HTR-8/SVneo (cell line): ENCODE measurements around the gene CYP21A2.
"Not testable (repeated sequence)": the region's sequence is repeated elsewhere in the genome, so short reads cannot be mapped to it uniquely, and the experiment has no call there.

Experiments
- DNase-seq: peaks from one replicate; pipeline ENCODE4 v3.0.0; 2011; ENCODE audit warnings: low spot score, mixed read lengths; ENCODE audit not compliant: insufficient read length
- FAIRE-seq: peaks from 2 replicates; lab custom pipeline; 2011; peaks lifted over from hg19 to GRCh38; lab: Jason Lieb, UNC

Gene CYP21A2

DNA sequence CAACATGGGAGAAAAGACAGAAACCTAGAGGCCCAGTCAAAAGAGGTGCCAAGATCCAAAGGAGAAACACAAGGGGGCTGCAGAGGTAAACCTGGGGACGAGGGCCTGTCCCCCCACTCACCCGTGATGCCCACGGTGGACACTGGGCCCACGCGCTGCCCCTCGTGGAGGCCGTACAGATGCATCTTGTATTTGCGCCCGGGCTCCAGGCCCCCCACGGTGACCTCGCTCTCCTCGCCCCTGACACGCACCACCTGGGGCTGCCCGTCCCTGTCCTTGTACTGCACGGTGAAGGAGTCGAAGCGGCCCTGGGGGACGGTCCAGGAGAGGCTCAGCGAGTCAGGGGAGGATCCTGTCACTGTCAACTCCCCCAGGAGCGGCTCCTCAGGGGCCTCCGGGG, 10.9 kb downstream of the CYP21A2 start:
- FAIRE-seq, DNase-seq: not testable (repeated sequence)

DNA sequence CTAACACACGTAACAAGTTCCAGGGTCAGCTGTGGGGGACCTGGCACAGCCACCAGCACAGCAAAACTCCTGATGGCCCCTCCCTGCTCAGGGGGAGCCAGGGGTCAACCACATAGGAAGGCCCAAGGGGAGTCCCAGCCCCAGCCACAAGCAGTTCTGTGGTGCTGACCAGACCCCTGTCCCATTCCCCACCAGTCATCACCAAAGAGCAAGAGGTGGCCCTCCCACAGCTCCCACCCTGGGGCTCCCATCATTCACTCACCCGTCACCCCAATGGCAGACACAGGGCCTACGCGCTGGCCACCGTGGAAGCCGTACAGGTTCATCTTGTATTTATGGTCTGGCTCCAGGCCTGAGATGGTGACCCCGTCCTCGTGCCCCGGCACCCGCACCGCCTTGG, 11.5 kb downstream of the CYP21A2 start:
- DNase-seq, FAIRE-seq: not testable (repeated sequence)

DNA sequence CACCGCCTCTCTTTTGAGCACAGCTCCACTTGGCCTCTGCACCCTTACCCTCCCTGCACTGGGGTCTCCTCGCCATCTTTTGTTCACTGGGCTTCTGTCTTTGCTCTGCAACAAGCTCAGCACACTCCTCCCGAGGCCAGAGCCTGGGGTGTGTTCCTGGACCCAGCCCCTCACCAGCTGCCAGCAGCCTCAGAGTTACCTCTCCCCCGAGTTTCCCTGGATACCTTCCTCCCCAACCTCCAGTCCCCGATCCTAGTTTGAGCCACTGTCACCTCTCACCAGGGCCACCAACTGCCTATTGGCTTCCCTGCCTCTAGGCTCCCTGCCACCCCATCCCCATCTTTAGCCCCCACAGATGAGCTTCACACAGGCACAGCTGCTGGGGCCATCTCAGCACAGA, 12.3 kb downstream of the CYP21A2 start:
- FAIRE-seq: no peak
- DNase-seq: no peak

DNA sequence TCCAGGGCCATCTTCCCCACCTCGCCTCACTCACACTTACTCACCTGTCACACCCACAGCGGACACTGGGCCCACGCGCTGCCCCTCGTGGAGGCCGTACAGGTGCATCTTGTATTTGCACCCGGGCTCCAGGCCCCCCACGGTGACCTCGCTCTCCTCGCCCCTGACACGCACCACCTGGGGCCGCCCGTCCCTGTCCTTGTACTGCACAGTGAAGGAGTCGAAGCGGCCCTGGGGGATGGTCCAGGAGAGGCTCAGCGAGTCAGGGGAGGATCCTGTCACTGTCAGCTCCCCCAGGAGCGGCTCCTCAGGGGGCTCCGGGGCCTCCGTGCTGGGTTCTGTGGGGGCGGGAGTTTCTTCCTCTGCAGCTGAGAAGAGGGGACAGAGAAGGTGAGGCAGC, 14.4 kb downstream of the CYP21A2 start:
- FAIRE-seq, DNase-seq: not testable (repeated sequence)

DNA sequence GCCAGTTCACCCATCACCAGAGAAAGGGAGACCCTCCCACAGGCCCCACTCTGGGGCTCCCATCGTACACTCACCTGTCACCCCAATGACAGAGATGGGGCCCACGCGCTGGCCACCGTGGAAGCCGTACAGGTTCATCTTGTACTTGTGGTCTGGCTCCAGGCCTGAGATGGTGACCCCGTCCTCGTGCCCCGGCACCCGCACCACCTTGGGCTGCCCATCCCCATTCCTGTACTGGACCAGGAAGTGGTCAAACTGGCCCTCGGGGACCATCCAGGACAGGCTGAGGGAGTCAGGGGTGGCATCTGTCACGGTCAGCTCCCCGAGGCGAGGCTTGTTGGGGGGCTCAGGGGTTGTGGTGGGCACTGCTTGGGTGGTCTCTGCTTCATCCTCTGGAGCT, 15.1 kb downstream of the CYP21A2 start:
- FAIRE-seq, DNase-seq: not testable (repeated sequence)

DNA sequence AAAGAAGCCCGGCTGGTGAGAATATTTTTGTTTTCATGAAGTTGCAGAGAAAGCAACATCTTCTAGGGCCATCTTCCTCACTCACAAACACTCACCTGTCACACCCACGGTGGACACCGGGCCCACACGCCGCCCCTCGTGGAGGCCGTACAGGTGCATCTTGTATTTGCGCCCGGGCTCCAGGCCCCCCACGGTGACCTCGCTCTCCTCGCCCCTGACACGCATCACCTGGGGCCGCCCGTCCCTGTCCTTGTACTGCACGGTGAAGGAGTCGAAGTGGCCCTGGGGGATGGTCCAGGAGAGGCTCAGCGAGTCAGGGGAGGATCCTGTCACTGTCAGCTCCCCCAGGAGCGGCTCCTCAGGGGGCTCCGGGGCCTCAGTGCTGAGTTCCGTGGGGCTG, 17.5 kb downstream of the CYP21A2 start:
- DNase-seq, FAIRE-seq: not testable (repeated sequence)

DNA sequence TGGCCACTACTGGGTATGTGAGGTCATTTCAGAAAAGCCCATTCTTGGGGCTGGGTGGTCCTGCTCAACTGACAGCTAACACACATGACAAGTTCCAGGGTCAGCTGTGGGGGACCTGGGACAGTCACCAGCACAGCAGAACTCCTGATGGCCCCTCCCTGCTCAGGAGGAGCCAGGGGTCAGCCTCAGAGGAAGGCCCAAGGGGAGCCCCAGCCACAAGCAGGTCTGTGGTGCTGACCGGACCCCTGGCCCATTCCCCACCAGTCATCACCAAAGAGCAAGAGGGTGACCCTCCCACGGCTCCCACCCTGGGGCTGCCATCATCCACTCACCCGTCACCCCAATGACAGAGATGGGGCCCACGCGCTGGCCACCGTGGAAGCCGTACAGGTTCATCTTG, 18.0 kb downstream of the CYP21A2 start:
- DNase-seq (no peak), FAIRE-seq (no peak)

DNA sequence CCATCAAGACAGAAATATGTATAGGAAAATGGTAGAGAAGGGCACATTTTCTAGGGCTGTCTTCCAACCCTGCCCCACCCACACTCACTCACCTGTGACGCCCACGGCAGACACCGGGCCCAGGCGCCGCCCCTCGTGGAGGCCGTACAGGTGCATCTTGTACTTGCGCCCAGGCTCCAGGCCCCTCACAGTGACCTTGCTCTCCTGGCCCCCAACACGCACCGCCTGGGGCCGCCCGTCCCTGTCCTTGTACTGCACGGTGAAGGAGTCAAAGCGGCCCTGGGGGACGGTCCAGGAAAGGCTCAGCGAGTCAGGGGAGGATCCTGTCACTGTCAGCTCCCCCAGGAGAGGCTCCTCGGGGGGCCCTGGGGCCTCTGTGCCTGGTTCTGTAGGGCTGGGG, 19.8 kb downstream of the CYP21A2 start:
- DNase-seq: no peak
- FAIRE-seq: no peak

DNA sequence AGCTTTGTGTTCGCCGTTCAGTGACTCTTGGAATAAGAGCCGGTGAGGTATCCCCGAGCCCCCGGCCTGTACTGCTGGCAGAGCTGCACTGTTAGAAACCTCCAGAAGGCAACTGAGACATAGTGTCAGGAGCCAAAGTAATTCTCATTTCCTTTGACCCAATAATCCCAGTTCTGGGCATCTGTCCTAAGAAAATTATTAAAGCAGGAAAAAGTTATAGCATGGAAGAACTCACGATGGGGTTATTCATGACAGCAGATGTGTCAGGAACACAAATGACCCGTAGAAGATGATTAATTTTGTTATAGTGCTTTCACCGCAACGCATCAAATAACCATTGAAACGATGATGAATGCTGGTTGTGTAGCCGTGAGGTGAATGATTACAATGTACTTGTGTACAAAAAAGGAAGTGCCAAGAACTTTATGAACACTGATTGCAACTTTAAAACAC, 20.3 kb downstream of the CYP21A2 start:
- FAIRE-seq (no peak), DNase-seq (no peak)

DNA sequence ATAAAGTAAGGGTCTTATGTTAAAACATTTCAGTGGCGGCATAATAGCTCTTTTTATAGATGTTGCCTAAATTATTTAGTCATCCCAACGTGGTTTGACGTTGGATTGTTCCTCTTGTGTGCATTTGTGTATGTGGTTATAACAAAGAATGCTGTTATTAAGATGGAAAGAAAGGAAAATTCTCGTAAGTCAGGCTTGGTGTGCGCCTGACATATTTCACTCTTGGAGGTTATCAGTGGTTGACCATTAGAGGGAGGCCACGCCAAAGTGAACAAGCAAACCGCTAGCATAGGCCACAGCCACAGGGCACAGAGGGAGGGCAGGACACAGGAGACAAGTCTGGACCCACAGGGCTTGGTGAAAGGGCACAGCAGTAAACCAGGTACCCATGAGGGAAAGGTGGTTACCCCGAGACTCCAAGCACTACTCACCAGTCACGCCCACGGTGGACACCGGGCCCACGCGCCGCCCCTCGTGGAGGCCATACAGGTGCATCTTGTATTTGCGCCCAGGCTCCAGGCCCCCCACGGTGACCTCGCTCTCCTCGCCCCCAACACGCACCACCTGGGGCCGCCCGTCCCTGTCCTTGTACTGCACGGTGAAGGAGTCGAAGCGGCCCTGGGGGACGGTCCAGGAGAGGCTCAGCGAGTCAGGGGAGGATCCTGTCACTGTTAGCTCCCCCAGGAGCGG, 22.9 kb downstream of the CYP21A2 start:
- no peak for DNase-seq
- FAIRE-seq: no peak

DNA sequence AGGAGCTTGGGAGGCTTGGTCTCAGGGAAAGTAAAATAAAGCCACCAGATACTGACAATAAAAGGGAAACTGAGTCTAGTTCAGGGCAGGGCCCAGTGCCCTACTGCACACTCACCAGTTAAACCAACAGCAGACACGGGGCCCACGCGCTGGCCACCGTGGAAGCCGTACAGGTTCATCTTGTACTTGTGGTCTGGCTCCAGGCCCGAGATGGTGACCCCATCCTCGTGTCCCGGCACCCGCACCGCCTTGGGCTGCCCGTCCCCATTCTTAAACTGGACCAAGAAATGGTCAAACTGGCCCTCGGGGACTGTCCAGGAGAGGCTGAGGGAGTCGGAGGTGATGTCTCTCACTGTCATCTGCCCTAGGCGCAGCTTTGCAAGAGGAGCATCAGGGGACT, 26.5 kb downstream of the CYP21A2 start:
- DNase-seq (no peak), FAIRE-seq (no peak)

DNA sequence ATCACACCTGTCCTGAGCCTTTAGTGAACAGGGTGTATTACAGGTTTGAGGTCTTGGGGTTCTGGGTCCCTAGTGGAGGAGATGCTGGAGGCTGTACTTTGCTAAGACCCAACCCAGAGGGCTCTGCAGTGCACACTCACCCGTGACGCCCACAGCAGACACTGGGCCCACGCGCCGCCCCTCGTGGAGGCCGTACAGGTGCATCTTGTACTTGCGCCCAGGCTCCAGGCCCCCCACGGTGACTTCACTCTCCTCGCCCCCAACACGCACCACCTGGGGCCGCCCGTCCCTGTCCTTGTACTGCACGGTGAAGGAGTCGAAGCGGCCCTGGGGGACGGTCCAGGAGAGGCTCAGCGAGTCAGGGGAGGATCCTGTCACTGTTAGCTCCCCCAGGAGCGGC, 29.3 kb downstream of the CYP21A2 start:
- not testable (repeated sequence) for DNase-seq, FAIRE-seq

DNA sequence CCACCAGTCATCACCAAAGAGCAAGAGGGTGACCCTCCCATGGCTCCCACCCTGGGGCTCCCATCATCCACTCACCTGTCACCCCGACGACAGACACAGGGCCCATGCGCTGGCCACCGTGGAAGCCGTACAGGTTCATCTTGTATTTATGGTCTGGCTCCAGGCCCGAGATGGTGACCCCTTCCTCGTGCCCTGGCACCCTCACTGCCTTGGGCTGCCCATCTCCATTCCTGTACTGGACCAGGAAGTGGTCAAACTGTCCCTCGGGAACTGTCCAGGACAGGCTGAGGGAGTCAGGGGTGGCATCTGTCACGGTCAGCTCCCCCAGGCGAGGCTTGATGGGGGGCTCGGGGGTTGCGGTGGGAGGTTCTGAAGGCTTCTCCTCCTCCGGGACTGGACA, 30.1 kb downstream of the CYP21A2 start:
- not testable (repeated sequence) for DNase-seq, FAIRE-seq

DNA sequence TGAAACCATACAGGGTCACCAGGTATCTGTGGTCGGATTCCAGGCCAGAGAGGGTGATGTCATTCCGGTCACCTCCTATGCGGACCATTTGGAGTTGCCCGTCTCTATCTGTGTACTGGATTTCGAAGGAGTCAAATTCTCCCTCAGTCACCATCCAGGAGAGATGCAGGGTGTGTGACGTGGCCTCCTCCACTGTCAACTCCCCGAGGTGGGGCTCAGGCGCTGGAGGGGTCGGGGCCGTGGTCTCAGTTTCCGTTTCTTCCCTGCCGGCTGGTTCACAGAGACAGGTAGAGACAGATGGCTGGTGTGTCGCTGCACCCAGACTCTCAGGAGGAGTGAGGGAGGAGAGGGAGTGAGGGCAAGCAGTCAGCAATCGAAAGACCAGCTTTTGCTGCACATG, 30.7 kb downstream of the CYP21A2 start:
- FAIRE-seq (no peak), DNase-seq (no peak)

DNA sequence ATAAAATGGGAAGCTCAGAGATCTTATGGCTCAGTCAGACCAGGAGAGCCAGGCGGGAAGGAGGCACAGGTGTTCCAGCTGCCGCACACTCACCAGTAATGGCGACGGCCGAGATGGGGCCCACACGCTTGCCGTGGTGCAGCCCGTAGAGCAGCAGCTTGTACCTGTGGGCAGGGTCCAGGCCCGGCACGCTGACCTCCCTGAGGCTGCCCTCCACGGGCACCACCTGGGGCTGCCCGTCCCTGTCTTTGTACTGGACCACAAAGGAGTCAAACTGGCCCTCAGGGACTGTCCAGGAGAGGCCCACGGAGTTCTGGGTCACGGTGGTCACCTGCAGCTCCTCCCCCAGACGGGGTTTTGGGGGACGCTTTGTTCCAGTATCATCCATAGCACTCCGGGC, 31.2 kb downstream of the CYP21A2 start:
- no peak for DNase-seq
- no peak for FAIRE-seq

DNA sequence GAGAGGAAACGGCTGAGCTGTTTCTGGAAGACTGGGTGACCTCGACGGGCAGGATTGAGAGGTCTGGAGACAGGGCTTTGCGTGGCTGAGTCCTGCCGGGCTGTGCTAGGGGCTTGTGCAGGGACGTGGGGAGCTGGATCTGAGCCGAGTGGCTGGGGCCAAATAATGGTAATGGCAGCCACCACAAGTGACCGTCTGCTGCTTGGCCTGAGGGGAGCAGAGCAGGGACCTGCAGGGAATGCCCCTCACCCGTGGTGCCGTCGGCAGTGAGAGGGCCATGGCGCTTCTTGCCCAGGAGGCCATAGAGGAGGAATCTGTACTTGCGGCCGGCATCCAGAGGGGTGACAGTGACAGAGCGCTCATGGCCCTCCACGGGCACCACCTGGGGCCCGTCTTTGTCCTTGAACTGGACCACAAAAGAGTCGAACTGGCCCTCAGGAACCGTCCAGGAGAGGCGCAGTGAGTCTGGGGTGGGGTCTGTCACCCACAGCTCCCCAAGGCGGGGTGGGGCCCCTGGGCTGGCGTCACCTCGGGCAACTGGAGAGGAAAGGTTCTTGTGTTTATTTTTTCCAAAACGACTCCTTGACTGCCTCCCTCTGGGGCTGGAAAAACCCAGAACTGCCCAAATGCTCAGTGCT, 31.8 kb downstream of the CYP21A2 start:
- FAIRE-seq: no peak

DNA sequence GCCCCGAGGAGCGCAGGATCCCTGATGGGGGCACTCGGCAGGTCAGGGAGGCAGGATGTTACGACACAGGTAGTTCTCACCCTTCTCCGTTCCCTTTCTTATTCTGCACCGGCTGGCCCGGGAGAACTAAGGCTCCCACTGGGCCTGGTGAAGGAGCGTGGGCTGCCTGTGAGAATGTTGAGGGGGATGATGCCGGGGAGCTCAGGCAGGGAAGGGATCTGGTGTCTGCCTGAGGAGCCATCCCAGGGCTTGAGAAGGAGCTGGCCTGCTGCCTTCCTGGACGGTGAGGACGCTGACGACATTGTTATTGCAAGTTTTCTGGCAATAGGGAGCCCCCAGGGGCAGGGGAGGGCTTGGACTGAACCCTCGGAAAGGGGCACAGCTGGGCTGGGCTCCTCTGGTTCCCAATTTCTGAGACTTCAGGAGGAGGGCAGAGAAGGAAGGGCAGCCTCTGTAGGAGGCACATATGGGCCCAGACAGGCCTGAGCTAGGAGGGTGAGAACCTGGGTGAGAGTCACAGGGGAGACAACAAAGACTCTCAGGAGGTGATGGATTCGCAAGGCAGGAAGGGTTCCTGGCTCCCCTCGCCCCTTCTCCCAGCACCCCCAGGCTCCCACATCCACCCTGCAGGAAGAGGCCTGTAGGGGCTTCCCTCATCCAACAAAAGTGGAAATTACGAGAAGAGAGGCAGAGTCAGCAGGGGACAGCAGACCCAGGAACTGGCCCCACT, 32.8 kb downstream of the CYP21A2 start:
- FAIRE-seq (no peak), DNase-seq (no peak)

More for the DNA sequence above, 31.8 kb downstream of the CYP21A2 start:
- no peak for DNase-seq

DNA sequence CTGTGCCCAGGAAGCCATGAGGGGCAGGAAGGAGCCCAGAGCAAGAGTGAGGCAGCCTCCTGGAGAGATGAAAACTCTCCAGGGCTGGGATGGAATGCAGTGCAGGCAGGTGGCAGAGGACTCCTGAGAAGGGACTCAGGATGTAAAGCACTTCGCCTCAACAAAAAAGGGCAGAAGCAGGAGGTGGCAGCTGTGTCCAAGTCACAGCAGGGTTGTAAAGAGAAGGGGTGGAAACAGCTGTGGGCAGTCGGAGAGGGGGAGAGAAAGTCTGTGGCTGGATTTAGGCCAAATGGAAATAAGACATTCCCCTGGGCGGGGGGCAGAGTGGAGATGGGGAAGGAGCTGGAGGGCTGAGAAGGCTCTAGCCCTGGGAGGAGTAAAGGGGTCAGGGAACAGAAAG, 34.9 kb downstream of the CYP21A2 start:
- FAIRE-seq (no peak), DNase-seq (no peak)

DNA sequence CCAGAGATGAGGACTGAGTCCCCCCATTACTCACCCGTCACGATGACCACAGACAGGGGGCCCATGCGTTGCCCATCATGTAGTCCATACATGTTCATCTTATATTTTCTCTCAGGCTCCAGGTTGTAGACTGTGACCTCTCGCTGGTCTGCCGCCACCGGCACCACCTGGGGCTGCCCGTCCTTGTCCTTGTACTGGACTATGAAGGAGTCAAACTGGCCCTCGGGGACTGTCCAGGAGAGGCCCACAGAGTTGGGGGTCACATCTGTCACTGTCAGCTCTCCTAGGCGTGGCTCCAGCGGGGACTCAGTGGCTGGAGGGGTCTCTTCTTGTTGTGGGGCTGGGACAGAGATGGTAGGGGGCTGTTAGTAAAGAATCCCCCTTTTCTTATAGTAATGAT, 35.4 kb downstream of the CYP21A2 start:
- DNase-seq (no peak), FAIRE-seq (no peak)

DNA sequence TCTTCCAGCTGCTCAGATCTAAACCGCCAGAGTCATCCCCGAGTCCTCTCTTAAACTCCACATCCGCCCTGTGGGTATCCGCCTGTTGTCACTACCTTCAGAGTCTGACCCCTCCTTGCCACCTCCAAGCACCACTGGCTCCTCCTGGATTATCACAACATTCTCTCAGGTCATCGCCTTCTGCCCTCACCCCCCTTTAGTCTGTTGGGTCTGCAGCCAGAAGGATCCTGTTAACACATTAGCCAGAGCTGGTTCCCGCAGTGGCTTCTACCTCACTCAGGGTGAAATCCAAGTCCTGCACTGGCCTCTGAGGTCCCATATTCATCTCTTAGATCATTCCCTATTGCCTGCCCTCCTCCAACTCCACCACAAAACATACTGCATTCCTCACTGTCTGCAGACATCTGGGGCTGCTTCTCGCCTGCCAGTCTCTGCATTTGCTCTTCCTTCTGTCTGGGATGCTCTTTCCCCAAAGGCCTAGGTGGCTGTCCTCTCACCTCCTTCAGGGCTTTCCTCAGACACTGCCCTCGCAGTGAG, 36.8 kb downstream of the CYP21A2 start:
- FAIRE-seq: no peak
- DNase-seq: no peak

DNA sequence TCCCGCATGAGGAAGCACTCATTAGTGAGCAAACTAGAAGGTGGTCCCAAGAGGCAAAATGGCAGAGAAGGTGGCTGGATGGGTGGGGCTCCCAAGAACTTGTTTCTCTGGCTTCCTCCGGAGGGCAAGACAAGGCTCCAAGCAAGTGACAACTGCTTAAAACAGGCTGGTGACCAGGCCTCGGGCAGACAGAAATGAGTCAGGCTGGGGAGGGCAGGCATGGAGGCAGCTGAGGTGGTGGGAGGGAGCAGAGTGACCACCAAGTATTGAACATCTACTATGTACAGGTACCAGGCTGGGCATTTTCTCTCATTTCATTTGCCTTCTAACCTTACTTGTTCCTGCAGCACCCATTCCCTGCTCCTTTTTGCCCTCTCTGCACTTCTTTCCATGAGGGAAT, 37.6 kb downstream of the CYP21A2 start:
- no peak for FAIRE-seq
- no peak for DNase-seq
